Motor neuron (in vitro differentiated cells): ENCODE measurements around the gene HBG1. TPM values are rescaled to one million over a fixed set of nuclear protein-coding genes. Genes with fewer than 3 reads are reported as not detected.
A peak's percentile ranks its signal among the peaks of the same experiment; 100 is the strongest.

Source experiments
- ATAC-seq, 8 experiments: fragments of 200-7000 bp; cut with Tn5 transposase; replicated peaks in 6 of 8; 2 replicates each; pipeline ENCODE4 v1.8.0; 2021; ENCODE audit warnings: mild to moderate bottlenecking in 8 of 8, moderate library complexity in 8 of 8
- H3K27ac ChIP-seq, 2 donors: fragments of 250-450 bp; sonication (Bioruptor Pico); 2 replicates each; pipeline ENCODE4 v1.9.0; 2021; ENCODE audit warnings: antibody characterized with exemption in 2 of 2, mild to moderate bottlenecking in 2 of 2, moderate library complexity in 1 of 2
- H3K4me1 ChIP-seq, 2 donors: fragments of 250-450 bp; sonication (Bioruptor Pico); replicated peaks in 1 of 2; 2 replicates each; pipeline ENCODE4 v1.6.1; 2021; ENCODE audit warnings: antibody characterized with exemption in 2 of 2, mild to moderate bottlenecking in 2 of 2, moderate library complexity in 1 of 2
- H3K4me3 ChIP-seq, 5 donors: fragments of 250-450 bp; sonication (Bioruptor Pico); 2 replicates each; pipeline ENCODE4 v1.9.0; 2021; ENCODE audit warnings: antibody characterized with exemption in 5 of 5, mild to moderate bottlenecking in 5 of 5, moderate library complexity in 4 of 5
- WGBS, 10 experiments: fragments of 450-650 bp; shearing (Covaris generic); methylation state at CpG; one replicate each; pipeline ENCODE4 v1.0.0; 2022; 5-methylcytosine and 5-hydroxymethylcytosine counted together
- in situ Hi-C, 9 experiments: fragments of 400-800 bp; cut with MboI; loops; one replicate each; pipeline ENCODE4 v1.15.0; 2021; ENCODE audit warnings: low sequenced_read_pairs in 9 of 9, low pct_unique_long_range_greater_than_20kb in 2 of 9; ENCODE audit not compliant: unreplicated experiment in 9 of 9
- total RNA-seq, 8 experiments: library from RNA; unstranded; fragments of 300-600 nt; gene quantifications; 2 replicates each; pipeline versions ENCODE4 v1.2.3 to v1.2.4, GENCODE V29; 2022

Gene HBG1
- total RNA-seq, 8 experiments from 2014 or later = 0.25 TPM; not detected in 7

DNA sequence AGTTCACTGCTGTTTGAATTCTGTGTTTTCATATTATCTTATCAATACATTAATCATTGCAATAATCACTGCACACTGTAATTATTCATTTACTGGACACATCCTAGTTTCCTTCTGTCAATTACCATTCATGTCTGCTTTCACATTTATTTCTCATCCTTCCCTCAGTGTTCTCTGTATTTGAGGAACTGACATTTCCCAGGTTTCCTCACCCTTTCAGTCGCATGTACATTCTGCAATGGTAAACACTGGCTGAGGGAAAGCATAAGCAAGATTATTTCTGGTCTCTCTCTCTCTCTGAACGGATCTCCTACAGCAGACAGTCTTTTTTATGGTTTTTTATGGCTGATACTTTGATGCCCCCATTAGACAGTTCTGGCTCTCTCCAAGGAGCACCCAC lies 11.2 kb downstream of the HBG1 start:
- no peak for ATAC-seq
- 0 to 80% (median 55%) methylated on average over 1 to 2 of the region's 2 CpGs; no CpG with 5 or more reads in 1 of the 10 experiments for WGBS, 10 experiments

DNA sequence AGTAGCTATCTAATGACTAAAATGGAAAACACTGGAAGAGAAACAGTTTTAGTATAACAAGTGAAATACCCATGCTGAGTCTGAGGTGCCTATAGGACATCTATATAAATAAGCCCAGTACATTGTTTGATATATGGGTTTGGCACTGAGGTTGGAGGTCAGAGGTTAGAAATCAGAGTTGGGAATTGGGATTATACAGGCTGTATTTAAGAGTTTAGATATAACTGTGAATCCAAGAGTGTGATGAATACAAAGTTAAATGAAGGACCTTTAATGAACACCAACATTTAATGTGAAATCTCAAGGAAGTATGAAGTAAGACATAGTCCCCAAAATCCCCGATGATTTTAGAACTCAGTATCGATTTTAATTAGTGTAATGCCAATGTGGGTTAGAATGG lies 12.2 kb downstream of the HBG1 start:
- 0 to 95% (median 80%) methylated on average over 1 to 2 of the region's 2 CpGs; no CpG with 5 or more reads in 1 of the 10 experiments for WGBS, 10 experiments
- in situ Hi-C loops = no loop called here

More for the DNA sequence above, 11.2 kb downstream of the HBG1 start:
- no peak overlapping the region for H3K4me3 ChIP-seq
- H3K4me1 ChIP-seq = no peaks in the 10 kb centered on the region
- in situ Hi-C loops = no loop called here
- H3K27ac ChIP-seq = no peak overlapping the region

DNA sequence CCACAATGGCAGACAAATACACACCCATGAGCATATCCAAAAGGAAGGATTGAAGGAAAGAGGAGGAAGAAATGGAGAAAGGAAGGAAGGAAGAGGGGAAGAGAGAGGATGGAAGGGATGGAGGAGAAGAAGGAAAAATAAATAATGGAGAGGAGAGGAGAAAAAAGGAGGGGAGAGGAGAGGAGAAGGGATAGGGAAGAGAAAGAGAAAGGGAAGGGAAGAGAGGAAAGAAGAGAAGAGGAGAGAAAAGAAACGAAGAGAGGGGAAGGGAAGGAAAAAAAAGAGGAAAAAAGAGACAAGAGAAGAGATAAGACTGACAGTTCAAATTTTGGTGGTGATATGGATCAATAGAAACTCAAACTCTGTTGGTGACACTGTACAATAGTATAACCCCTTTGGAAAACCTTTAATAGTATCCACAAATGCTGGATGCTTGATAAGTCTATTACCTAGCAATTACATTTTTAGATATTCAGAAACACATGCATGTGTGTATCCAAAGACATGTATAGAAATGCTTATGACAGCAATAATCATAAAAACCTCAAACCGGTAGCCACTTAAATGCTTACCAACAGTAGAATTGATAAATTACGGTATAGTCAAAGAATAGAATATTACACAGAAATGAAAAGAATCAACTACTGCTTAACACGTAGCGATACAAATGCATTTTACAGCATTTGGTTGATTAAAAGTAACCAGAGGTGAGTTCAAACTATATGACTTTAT lies 14.1 kb downstream of the HBG1 start:
- in situ Hi-C loops = no loop called here
- no peak for ATAC-seq
- 36 to 90% (median 67%) methylated on average over 2 to 5 of the region's 5 CpGs for WGBS, 10 experiments

More for the DNA sequence above, 12.2 kb downstream of the HBG1 start:
- ATAC-seq = no peak
- H3K27ac ChIP-seq = no peak overlapping the region
- H3K4me3 ChIP-seq = no peak overlapping the region
- no peaks in the 10 kb centered on the region for H3K4me1 ChIP-seq

DNA sequence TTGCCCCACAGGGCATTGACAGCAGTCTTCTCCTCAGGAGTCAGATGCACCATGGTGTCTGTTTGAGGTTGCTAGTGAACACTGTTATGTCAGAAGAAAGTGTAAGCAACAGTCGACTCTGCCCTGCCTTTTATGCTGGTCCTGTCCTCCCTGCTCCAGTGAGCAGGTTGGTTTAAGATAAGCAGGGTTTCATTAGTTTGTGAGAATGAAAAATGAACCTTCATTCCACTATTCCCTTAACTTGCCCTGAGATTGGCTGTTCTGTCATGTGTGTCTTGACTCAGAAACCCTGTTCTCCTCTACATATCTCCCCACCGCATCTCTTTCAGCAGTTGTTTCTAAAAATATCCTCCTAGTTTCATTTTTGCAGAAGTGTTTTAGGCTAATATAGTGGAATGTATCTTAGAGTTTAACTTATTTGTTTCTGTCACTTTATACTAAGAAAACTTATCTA lies 15.2 kb downstream of the HBG1 start, which contains the start of gene HBD:
Gene HBD, minus strand, starts transcription at position 103 of the 454 bp plus-strand sequence. Its CDS starts 50 bp downstream, at position 53.
- Histone ChIP-seq H3K4me3 (no peak within 1 kb of the TSS), H3K4me1 (no peaks in the 10 kb centered on the region), H3K27ac (no peak within 1 kb of the TSS)
- peak in 2 of 8 experiments; percentile 35 to 84 for ATAC-seq
- 33 to 100% (median 83%) methylated on average over 1 to 2 of the region's 2 CpGs; no CpG with 5 or more reads in 2 of the 10 experiments for WGBS, 10 experiments
- in situ Hi-C loops = no loop called here

More for the DNA sequence above, 14.1 kb downstream of the HBG1 start:
- Histone ChIP-seq H3K4me3 (no peak overlapping the region), H3K27ac (no peak overlapping the region), H3K4me1 (no peaks in the 10 kb centered on the region)

DNA sequence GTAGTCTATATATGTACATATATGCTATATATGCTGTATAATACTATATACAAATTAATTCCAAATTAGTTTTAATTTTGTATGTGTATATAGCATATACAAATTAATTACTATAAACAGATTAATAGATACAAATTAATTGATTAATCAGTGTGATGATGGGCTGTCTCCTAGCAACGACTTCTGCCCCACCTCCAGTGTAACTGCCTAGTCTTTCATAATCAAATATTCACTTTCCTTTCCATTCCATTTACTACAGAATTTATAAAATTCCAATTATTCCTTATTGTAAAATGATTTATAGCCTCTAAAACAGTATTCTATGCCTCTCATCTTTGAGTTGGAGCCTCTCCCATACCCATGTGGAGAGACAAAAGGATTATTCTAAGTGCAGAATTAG lies 16.4 kb downstream of the HBG1 start:
- WGBS, 10 experiments = 0 to 89% (median 50%) methylated on average over 1 of the region's 1 CpG; no CpG with 5 or more reads in 3 of the 10 experiments
- no peak overlapping the region for H3K4me3 ChIP-seq
- no peaks in the 10 kb centered on the region for H3K4me1 ChIP-seq
- in situ Hi-C loops = no loop called here
- H3K27ac ChIP-seq = no peak overlapping the region
- no peak for ATAC-seq

DNA sequence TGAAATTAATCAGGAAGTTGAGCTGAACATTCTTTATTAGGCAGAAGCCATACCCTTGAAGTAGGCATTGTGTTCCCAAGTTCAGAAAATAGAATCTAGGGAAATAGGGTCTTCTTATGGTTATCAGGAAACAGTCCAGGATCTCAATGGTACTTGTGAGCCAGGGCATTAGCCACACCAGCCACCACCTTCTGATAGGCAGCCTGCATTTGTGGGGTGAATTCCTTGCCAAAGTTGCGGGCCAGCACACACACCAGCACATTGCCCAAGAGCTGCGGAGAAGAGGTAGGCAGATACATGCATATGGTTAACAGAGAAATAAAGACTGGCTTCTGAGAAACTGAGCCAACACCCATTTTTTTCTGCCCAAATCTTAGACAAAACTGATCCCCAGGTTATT lies 16.8 kb downstream of the HBG1 start:
- no peak for ATAC-seq
- Histone ChIP-seq H3K4me1 (no peaks in the 10 kb centered on the region), H3K4me3 (no peak overlapping the region), H3K27ac (no peak overlapping the region)
- 60 to 100% (median 85%) methylated on average over 1 to 2 of the region's 2 CpGs; no CpG with 5 or more reads in 4 of the 10 experiments for WGBS, 10 experiments
- in situ Hi-C loops = no loop called here

DNA sequence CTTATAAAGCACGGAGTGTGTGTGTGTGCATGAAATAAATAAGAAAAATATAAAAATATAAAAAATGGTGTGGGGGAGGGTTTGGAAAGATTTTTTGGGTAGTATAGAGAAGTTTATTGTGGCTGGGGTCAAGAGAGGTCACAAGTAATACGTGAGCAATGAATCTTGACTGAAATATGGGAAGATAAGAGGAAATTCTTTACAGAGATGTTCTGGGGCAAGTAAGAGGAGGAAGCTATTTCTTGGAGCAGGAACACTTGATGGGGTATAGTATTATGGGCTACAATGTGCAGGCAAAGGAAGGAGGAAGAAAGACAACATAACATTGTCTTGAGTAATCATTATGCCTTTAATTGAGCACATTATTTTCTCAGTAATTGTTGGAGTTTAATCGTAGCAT lies 17.5 kb downstream of the HBG1 start:
- no peak overlapping the region for H3K27ac ChIP-seq
- H3K4me1 ChIP-seq = no peaks in the 10 kb centered on the region
- in situ Hi-C loops = no loop called here
- WGBS, 10 experiments = 11 to 100% (median 72%) methylated on average over 1 to 3 of the region's 3 CpGs
- H3K4me3 ChIP-seq = no peak overlapping the region
- no peak for ATAC-seq

DNA sequence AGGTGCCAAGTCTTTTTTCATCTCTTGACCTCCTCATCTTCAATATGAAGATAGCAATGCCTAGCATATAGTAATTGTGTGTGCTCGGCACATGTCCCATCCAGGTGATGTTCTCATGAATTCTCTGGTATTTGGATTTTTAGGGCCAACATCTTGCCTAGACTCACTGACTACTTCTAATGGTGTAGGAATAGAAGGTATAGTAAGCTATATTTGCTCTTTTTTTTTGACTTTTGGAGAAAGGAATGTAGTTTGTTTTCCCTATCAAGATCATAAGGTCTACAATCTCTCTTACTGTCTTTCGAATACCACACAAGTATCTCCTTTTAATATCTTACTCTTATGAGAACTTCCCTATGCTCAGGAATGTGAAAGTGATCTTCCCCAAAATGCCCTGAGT lies 18.5 kb downstream of the HBG1 start:
- Histone ChIP-seq H3K4me3 (no peak overlapping the region), H3K4me1 (no peaks in the 10 kb centered on the region), H3K27ac (no peak overlapping the region)
- in situ Hi-C loops = no loop called here
- 38 to 100% (median 91%) methylated on average over 1 to 2 of the region's 2 CpGs for WGBS, 10 experiments
- ATAC-seq = no peak

DNA sequence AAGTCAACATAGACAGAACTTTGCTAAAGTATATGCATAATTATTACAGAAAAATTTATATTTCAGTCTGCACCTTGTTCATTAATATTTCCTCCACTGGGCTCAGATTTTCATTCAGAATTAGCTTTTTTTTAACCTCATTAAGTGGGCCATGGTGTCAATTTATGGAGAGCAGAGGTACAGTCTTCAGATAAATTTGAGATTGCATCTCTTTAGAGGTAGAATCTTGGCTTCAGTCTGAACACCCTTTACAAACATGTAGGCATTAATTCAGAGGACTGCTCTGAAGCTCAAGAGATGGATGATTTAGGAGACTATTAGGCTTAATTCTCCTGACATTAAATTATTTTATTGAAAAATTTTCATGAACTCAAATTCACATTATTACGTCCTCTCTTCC lies 19.4 kb downstream of the HBG1 start:
- no peak overlapping the region for H3K27ac ChIP-seq
- no peaks in the 10 kb centered on the region for H3K4me1 ChIP-seq
- H3K4me3 ChIP-seq = no peak overlapping the region
- no peak for ATAC-seq
- WGBS, 10 experiments = 13 to 100% (median 100%) methylated on average over 1 of the region's 1 CpG; no CpG with 5 or more reads in 1 of the 10 experiments
- in situ Hi-C loops = no loop called here

DNA sequence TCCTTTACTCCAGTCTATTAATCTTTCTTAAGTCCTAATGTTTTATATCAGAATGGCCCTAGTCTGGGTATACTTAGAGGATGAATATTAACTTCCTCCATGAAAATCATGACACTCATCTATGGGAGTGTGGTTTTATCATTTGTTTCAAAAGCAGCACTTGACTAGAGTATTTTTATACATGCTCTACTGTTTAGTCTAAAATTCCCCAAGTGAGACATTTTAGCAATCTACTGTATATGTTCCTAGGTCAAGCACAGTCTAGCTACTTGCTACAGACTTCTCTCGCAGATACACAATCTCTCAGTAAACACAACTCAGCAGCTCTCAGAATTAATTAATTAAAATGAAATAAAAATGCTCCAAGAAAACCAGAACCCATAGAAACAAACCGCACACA lies 19.9 kb downstream of the HBG1 start:
- 17 to 100% (median 82%) methylated on average over 1 to 2 of the region's 2 CpGs for WGBS, 10 experiments
- no peak overlapping the region for H3K4me3 ChIP-seq
- no peak overlapping the region for H3K27ac ChIP-seq
- no peaks in the 10 kb centered on the region for H3K4me1 ChIP-seq
- in situ Hi-C loops = no loop called here
- no peak for ATAC-seq

DNA sequence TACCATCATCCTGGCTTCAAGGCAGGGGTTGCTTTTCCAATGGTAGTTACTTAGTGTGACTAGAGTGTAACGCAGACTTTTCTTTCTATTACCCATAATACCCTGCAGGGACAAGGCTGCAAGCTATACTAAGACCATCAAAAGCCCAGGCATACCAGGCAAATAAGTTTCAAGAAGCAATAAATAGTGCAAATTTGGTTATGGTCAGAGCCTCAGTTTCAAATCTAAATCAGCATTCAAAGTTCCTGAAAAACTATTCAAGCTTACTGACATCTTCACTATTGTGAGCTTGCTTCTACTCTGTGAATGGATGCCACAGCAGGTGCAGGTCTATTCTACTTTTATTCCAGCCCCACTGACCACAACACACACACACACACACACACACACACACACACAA lies 20.3 kb downstream of the HBG1 start:
- no peak for ATAC-seq
- in situ Hi-C loops = no loop called here
- H3K4me1 ChIP-seq = no peaks in the 10 kb centered on the region
- WGBS, 10 experiments = 63 to 100% (median 77%) methylated on average over 1 of the region's 1 CpG; no CpG with 5 or more reads in 6 of the 10 experiments
- H3K27ac ChIP-seq = no peak overlapping the region
- H3K4me3 ChIP-seq = no peak overlapping the region

DNA sequence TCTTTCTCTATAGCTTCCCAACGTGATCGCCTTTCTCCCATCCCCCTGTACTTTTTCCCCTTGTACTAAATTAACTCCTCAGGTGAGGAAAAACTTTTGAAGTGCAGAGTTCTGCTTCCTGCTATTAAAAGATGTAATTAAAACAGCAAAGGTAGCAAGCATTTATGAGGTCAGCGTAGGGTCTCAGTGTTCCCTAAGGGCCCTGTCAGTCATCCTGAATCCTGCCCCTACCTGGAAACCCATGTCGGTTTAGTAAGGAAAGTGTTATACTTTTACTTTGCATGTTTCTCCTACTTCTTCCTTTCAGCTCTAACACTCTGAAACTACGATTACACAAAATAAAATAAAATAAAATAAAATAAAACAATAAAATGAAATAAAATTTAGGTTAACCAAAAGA lies 21.5 kb downstream of the HBG1 start:
- Histone ChIP-seq H3K4me3 (no peak overlapping the region), H3K4me1 (no peaks in the 10 kb centered on the region), H3K27ac (no peak overlapping the region)
- WGBS, 10 experiments = 30 to 94% (median 70%) methylated on average over 3 to 5 of the region's 5 CpGs; no CpG with 5 or more reads in 1 of the 10 experiments
- in situ Hi-C loops = no loop called here
- no peak for ATAC-seq

DNA sequence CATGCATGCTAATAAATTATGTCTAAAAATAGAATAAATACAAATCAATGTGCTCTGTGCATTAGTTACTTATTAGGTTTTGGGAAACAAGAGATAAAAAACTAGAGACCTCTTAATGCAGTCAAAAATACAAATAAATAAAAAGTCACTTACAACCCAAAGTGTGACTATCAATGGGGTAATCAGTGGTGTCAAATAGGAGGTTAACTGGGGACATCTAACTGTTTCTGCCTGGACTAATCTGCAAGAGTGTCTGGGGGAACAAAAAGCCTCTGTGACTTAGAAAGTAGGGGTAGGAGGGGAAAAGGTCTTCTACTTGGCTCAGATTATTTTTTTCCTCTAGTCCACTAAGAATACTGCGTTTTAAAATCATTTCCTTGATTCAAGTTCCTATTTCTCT lies 22.0 kb downstream of the HBG1 start:
- in situ Hi-C loops = no loop called here
- no peak for ATAC-seq
- 0 to 64% (median 37%) methylated on average over 1 of the region's 1 CpG; no CpG with 5 or more reads in 2 of the 10 experiments for WGBS, 10 experiments
- Histone ChIP-seq H3K4me3 (no peak overlapping the region), H3K4me1 (no peaks in the 10 kb centered on the region), H3K27ac (no peak overlapping the region)
